ENCODE results near the gene CPNE7.

DNA sequence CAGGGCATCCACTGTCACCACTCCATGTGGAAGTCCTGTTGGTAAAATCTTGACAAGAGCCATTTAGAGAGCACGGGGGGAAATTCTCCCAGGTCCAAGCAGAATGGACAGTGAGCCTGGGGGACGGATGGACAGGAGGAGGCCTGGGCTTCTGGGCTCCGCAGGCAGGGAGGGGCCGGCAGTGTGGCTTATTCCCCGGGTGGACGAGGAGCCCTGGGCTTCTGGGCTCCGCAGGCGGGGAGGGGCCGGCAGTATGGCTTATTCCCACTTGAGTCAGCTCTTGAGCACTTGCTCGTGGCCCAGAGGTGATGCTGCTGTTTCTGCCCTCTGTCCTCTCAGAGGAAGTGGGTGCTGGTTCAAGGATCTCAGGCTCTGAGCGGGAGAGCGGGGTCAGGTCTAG lies 37.3 kb upstream of the CPNE7 start:
- TF ChIP-seq EZH2phosphoT487 (IDR thresholded peaks at IDR 0.05) = no peak
- TF ChIP-seq, protein P1, sequence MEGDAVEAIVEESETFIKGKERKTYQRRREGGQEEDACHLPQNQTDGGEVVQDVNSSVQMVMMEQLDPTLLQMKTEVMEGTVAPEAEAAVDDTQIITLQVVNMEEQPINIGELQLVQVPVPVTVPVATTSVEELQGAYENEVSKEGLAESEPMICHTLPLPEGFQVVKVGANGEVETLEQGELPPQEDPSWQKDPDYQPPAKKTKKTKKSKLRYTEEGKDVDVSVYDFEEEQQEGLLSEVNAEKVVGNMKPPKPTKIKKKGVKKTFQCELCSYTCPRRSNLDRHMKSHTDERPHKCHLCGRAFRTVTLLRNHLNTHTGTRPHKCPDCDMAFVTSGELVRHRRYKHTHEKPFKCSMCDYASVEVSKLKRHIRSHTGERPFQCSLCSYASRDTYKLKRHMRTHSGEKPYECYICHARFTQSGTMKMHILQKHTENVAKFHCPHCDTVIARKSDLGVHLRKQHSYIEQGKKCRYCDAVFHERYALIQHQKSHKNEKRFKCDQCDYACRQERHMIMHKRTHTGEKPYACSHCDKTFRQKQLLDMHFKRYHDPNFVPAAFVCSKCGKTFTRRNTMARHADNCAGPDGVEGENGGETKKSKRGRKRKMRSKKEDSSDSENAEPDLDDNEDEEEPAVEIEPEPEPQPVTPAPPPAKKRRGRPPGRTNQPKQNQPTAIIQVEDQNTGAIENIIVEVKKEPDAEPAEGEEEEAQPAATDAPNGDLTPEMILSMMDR (IDR thresholded peaks at IDR 0.05) = no peak
